Measurements from ENCODE around the gene TARS2. TPM values are rescaled to one million over a fixed set of nuclear protein-coding genes. Genes with fewer than 3 reads are reported as not detected.

TARS2 gene
- polyA plus RNA-seq, 1 of the 3 experiments (the other 2 are of a cell fraction) = 22.2 TPM

DNA sequence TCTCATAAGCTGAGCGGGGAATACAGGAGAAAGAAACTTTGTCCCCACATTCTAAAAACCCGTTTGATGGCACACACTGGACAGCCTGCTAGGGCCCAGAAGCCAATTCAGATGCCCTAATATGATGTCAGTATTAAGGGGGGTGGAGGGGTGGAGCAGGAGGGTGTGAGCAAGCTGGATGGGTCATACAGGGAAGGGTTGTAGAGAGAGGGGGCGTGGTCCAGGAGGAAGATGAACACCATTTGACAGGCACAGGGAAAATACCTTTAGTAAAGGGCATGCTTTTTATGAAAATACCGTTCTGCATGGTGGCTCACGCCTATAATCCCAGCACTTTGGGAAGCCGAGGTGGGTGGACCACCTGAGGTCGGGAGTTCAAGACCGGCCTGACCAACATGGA lies 6.0 kb downstream of the TARS2 start:
- POLR2A ChIA-PET = no interaction called here
- Histone ChIP-seq H3K9ac (no peak overlapping the region), H3K9me2 (no peaks in the 10 kb centered on the region), H3K27me3 (ENCODE audit: insufficient read depth) (no peaks in the 10 kb centered on the region), H3K27ac (ENCODE audit: low read depth in 2 of 2, low read length in 1 of 2) (no peak overlapping the region), H3K4me1 (ENCODE audit: control insufficient read depth in 1 of 2, insufficient read depth in 2 of 2, low read depth in 1 of 2, low read length in 1 of 2) (peaks cover 0 to under 1% of the 10 kb centered on the region in 2 experiments; a peak in 1 of 4 replicates), H3F3A (replicated peaks; ENCODE audit: insufficient read depth) (peaks cover 5% of the 10 kb centered on the region), H3K4me3 (ENCODE audit: low read depth in 2 of 2, low read length in 1 of 2) (no peak overlapping the region), H2AFZ (ENCODE audit: low read depth) (no peak overlapping the region), H4K20me1 (ENCODE audit: insufficient read depth) (no peaks in the 10 kb centered on the region), H3K4me2 (no peak overlapping the region), H3K79me2 (ENCODE audit: insufficient read depth) (peaks cover 1% of the 10 kb centered on the region), H3K9me3 (no peaks in the 10 kb centered on the region), H3K36me3 (replicated peaks in 1 of 2; ENCODE audit: control insufficient read depth in 1 of 2, insufficient read depth in 2 of 2, low read length in 1 of 2) (peaks cover 14 to 41% of the 10 kb centered on the region in 2 experiments)
- DNase-seq = no peak
- CTCF ChIA-PET = no interaction called here
- no peak for TF ChIP-seq FOXM1 (IDR thresholded peaks at IDR 0.05; ENCODE audit: low read depth)
- TF ChIP-seq CHD2 (IDR thresholded peaks at IDR 0.05; ENCODE audit: low read length, partially characterized antibody) = no peak
- TF ChIP-seq EZH2phosphoT487 (IDR thresholded peaks at IDR 0.05; ENCODE audit: borderline replicate concordance, low read depth) = no peak
- TF ChIP-seq, protein P1, sequence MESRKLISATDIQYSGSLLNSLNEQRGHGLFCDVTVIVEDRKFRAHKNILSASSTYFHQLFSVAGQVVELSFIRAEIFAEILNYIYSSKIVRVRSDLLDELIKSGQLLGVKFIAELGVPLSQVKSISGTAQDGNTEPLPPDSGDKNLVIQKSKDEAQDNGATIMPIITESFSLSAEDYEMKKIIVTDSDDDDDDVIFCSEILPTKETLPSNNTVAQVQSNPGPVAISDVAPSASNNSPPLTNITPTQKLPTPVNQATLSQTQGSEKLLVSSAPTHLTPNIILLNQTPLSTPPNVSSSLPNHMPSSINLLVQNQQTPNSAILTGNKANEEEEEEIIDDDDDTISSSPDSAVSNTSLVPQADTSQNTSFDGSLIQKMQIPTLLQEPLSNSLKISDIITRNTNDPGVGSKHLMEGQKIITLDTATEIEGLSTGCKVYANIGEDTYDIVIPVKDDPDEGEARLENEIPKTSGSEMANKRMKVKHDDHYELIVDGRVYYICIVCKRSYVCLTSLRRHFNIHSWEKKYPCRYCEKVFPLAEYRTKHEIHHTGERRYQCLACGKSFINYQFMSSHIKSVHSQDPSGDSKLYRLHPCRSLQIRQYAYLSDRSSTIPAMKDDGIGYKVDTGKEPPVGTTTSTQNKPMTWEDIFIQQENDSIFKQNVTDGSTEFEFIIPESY (IDR thresholded peaks at IDR 0.05; ENCODE audit: borderline replicate concordance, low read depth) = no peak
- 95% methylated on average over 8 of the region's 8 CpGs for WGBS (ENCODE audit: low lambda C conversion rate)

DNA sequence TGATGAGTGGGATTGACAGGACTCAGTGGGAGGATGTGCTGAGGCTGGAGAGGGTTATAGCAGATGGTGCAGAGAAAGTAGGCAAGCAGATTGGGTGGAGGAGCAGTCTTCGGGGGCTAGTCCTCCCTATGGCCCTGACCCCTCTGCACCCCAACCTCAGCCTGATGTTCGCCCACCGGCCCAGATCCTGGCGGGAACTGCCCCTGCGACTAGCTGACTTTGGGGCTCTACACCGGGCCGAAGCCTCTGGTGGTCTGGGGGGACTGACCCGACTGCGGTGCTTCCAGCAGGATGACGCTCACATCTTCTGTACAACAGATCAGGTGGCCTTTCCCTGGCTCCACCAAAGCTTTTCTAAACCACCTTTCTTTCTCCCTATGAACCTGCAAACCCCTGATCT lies 11.1 kb downstream of the TARS2 start:
- H3F3A ChIP-seq (replicated peaks; ENCODE audit: insufficient read depth) = no peaks in the 10 kb centered on the region
- no peak overlapping the region for H3K4me2 ChIP-seq
- H3K79me2 ChIP-seq (ENCODE audit: insufficient read depth) = no peaks in the 10 kb centered on the region
- WGBS (ENCODE audit: low lambda C conversion rate) = 86% methylated on average over 6 of the region's 10 CpGs
- CTCF ChIA-PET = interaction anchor here (1.1 to 2.6 kb wide), 3 partner anchors 18 to 62 kb away, joined by 3 to 7 read pairs (median 4); no protein-coding TSS in a partner anchor
- H3K9me3 ChIP-seq = no peaks in the 10 kb centered on the region
- no peak overlapping the region for H3K4me3 ChIP-seq (ENCODE audit: low read depth in 2 of 2, low read length in 1 of 2)
- H3K9ac ChIP-seq = no peak overlapping the region
- H3K4me1 ChIP-seq (ENCODE audit: control insufficient read depth in 1 of 2, insufficient read depth in 2 of 2, low read depth in 1 of 2, low read length in 1 of 2) = no peaks in the 10 kb centered on the region
- no peaks in the 10 kb centered on the region for H3K27me3 ChIP-seq (ENCODE audit: insufficient read depth)
- no peak overlapping the region for H3K27ac ChIP-seq (ENCODE audit: low read depth in 2 of 2, low read length in 1 of 2)
- peaks cover 5 to 8% of the 10 kb centered on the region in 2 experiments for H3K36me3 ChIP-seq (replicated peaks in 1 of 2; ENCODE audit: control insufficient read depth in 1 of 2, insufficient read depth in 2 of 2, low read length in 1 of 2)
- H2AFZ ChIP-seq (ENCODE audit: low read depth) = no peak overlapping the region
- POLR2A ChIA-PET = interaction anchor here (0.9 to 1.3 kb wide), 2 partner anchors 9 to 17 kb away, joined by 3 to 4 read pairs; partner anchors contain the start of gene FALEC
- H3K9me2 ChIP-seq = no peaks in the 10 kb centered on the region
- DNase-seq = no peak
- no peaks in the 10 kb centered on the region for H4K20me1 ChIP-seq (ENCODE audit: insufficient read depth)
- TF ChIP-seq, protein P2, sequence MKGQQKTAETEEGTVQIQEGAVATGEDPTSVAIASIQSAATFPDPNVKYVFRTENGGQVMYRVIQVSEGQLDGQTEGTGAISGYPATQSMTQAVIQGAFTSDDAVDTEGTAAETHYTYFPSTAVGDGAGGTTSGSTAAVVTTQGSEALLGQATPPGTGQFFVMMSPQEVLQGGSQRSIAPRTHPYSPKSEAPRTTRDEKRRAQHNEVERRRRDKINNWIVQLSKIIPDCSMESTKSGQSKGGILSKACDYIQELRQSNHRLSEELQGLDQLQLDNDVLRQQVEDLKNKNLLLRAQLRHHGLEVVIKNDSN (IDR thresholded peaks at IDR 0.05; ENCODE audit: borderline replicate concordance, low read depth) = no peak
- TF ChIP-seq, protein P3, sequence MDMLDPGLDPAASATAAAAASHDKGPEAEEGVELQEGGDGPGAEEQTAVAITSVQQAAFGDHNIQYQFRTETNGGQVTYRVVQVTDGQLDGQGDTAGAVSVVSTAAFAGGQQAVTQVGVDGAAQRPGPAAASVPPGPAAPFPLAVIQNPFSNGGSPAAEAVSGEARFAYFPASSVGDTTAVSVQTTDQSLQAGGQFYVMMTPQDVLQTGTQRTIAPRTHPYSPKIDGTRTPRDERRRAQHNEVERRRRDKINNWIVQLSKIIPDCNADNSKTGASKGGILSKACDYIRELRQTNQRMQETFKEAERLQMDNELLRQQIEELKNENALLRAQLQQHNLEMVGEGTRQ (IDR thresholded peaks at IDR 0.05; ENCODE audit: borderline replicate concordance, low read depth, low read length) = no peak
